Bone marrow (tissue), 2 donors: ENCODE measurements around the gene PABPN1L.
A peak's percentile ranks its signal among the peaks of the same experiment; 100 is the strongest.

ENCODE experiments used
- DNase-seq, 2 donors: peaks; one replicate each; lab custom pipeline; 2025; lab: John Stamatoyannopoulos, UW

The PABPN1L gene

GRCh38 chr16:88870608-88871348, 4.3 kb upstream of the PABPN1L start:
- peak in 1 of 2 donors; percentile 9 for DNase-seq

GRCh38 chr16:88869673-88869980, 3.2 kb upstream of the PABPN1L start:
- no peak for DNase-seq

- DNase-seq: no peak
Observed at GRCh38 chr16:88868974-88869672, 2.7 kb upstream of the PABPN1L start.

- no peak for DNase-seq
Observed at GRCh38 chr16:88867581-88868246, 1.3 kb upstream of the PABPN1L start.

- DNase-seq: no peak
Observed at GRCh38 chr16:88865742-88866141, 718 bp downstream of the PABPN1L start.

GRCh38 chr16:88865310-88865709, 1.1 kb downstream of the PABPN1L start:
- no peak for DNase-seq

- no peak for DNase-seq
Observed at GRCh38 chr16:88864521-88864920, 1.9 kb downstream of the PABPN1L start.

- no peak for DNase-seq
Observed at GRCh38 chr16:88864099-88864498, 2.4 kb downstream of the PABPN1L start.

GRCh38 chr16:88863426-88863825, 3.0 kb downstream of the PABPN1L start:
- DNase-seq: no peak

- no peak for DNase-seq
Observed at GRCh38 chr16:88862968-88863367, 3.5 kb downstream of the PABPN1L start.

- DNase-seq: no peak
Observed at GRCh38 chr16:88861359-88861758, 5.1 kb downstream of the PABPN1L start.

GRCh38 chr16:88859381-88860091, 6.9 kb downstream of the PABPN1L start:
- no peak for DNase-seq

GRCh38 chr16:88857728-88858339, 8.6 kb downstream of the PABPN1L start:
- DNase-seq: peak; percentile 31 to 70

- DNase-seq: peak; percentile 84 to 95
Observed at GRCh38 chr16:88856828-88857727, 9.4 kb downstream of the PABPN1L start, which contains the start of the genes GALNS and TRAPPC2L. Gene GALNS, minus strand, starts transcription at chr16:88856947. Its CDS starts 70 bp downstream, at chr16:88856877. Gene TRAPPC2L, plus strand, starts transcription at chr16:88857127. Its CDS starts 24 bp downstream, at chr16:88857151.

GRCh38 chr16:88856122-88856827, 10.2 kb downstream of the PABPN1L start:
- DNase-seq: no peak

GRCh38 chr16:88855736-88856121, 10.7 kb downstream of the PABPN1L start:
- DNase-seq: no peak

- no peak for DNase-seq
Observed at GRCh38 chr16:88855176-88855575, 11.3 kb downstream of the PABPN1L start.

GRCh38 chr16:88854306-88855111, 12.0 kb downstream of the PABPN1L start:
- DNase-seq: peak in 1 of 2 donors; percentile 24

GRCh38 chr16:88853325-88853941, 13.0 kb downstream of the PABPN1L start:
- DNase-seq: no peak
